Neuronal stem cell (in vitro differentiated cells): Measurements from ENCODE around the gene OR11A1.

Experiments used
- DNase-seq: peaks from one replicate; pipeline ENCODE4 v3.0.0-alpha.2; 2013; ENCODE audit warnings: low spot score
- H2AFZ ChIP-seq: one replicate; pipeline ENCODE4 v1.6.1; 2013; ENCODE audit warnings: mild to moderate bottlenecking, low read length, inconsistent platforms
- H2AK5ac ChIP-seq: 2 replicates; pipeline ENCODE4 v1.6.1; 2013; ENCODE audit warnings: low read depth, mild to moderate bottlenecking, inconsistent platforms, low read length, moderate library complexity, mixed read lengths
- H2BK120ac ChIP-seq: 2 replicates; pipeline ENCODE4 v1.6.1; 2013; ENCODE audit warnings: low read depth, mild to moderate bottlenecking, inconsistent platforms, low read length, moderate library complexity, mixed read lengths
- H2BK12ac ChIP-seq: one replicate; pipeline ENCODE4 v1.6.1; 2013; ENCODE audit warnings: low read length, inconsistent platforms
- H2BK15ac ChIP-seq: 2 replicates; pipeline ENCODE4 v1.6.1; 2013; ENCODE audit warnings: mild to moderate bottlenecking, low read length, inconsistent platforms, mixed read lengths
- H2BK5ac ChIP-seq: one replicate; pipeline ENCODE4 v1.6.1; 2013; ENCODE audit warnings: inconsistent platforms, mild to moderate bottlenecking, low read length, moderate library complexity
- H3K14ac ChIP-seq: one replicate; pipeline ENCODE4 v1.6.1; 2013; ENCODE audit warnings: low read length, inconsistent platforms
- H3K18ac ChIP-seq: 2 replicates; pipeline ENCODE4 v1.6.1; 2013; ENCODE audit warnings: low read length, inconsistent platforms
- H3K23ac ChIP-seq: 2 replicates; pipeline ENCODE4 v1.6.1; 2013; ENCODE audit warnings: low read depth, mild to moderate bottlenecking, mixed read lengths, low read length, inconsistent platforms; ENCODE audit not compliant: poor library complexity
- H3K27ac ChIP-seq: replicated peaks from 3 replicates; pipeline ENCODE4 v1.5.1; 2013; ENCODE audit warnings: low read length, inconsistent platforms
- H3K27me3 ChIP-seq, 3 experiments: 2 replicates each; pipeline ENCODE4 v1.6.1; 2013; ENCODE audit warnings: low read length in 3 of 3, mild to moderate bottlenecking in 2 of 3, inconsistent platforms in 1 of 3, low read depth in 1 of 3, mixed read lengths in 1 of 3, moderate library complexity in 1 of 3; ENCODE audit not compliant: control insufficient read depth in 3 of 3, insufficient read depth in 3 of 3
- H3K36me3 ChIP-seq, 2 donors: replicated peaks in 1 of 2; 2 replicates each; pipeline ENCODE4 v1.6.1; 2013; ENCODE audit warnings: low read length in 2 of 2; ENCODE audit not compliant: control insufficient read depth in 2 of 2, insufficient read depth in 2 of 2
- H3K4ac ChIP-seq: 2 replicates; pipeline ENCODE4 v1.6.1; 2013; ENCODE audit warnings: inconsistent platforms, mild to moderate bottlenecking, low read length, moderate library complexity
- H3K4me1 ChIP-seq, 2 donors: 1 replicate in 1 of 2; 2 replicates in 1 of 2; pipeline ENCODE4 v1.6.1; 2013; ENCODE audit warnings: low read length in 2 of 2, low read depth in 1 of 2; ENCODE audit not compliant: control insufficient read depth in 2 of 2, insufficient read depth in 1 of 2
- H3K4me2 ChIP-seq: one replicate; pipeline ENCODE4 v1.6.1; 2013; ENCODE audit warnings: mild to moderate bottlenecking, low read length, inconsistent platforms; ENCODE audit not compliant: insufficient read depth, poor library complexity, severe bottlenecking
- H3K4me3 ChIP-seq, 2 donors: 2 replicates each; pipeline ENCODE4 v1.5.1; 2013; ENCODE audit warnings: low read length in 2 of 2, mild to moderate bottlenecking in 2 of 2, inconsistent platforms in 1 of 2, moderate library complexity in 1 of 2
- H3K79me1 ChIP-seq: one replicate; pipeline ENCODE4 v1.6.1; 2013; ENCODE audit warnings: low read depth, mild to moderate bottlenecking, inconsistent platforms, low read length, moderate library complexity
- H3K9ac ChIP-seq: one replicate; pipeline ENCODE4 v1.6.1; 2013; ENCODE audit warnings: mild to moderate bottlenecking, low read depth, low read length, inconsistent platforms; ENCODE audit not compliant: poor library complexity
- H3K9me3 ChIP-seq, 2 donors: replicated peaks in 1 of 2; 2 replicates each; pipeline versions ENCODE3 to v1.6.1; 2013; ENCODE audit warnings: low read length in 2 of 2, mild to moderate bottlenecking in 2 of 2, inconsistent platforms in 1 of 2, low read depth in 1 of 2, mixed read lengths in 1 of 2, moderate library complexity in 1 of 2; ENCODE audit not compliant: control insufficient read depth in 2 of 2, insufficient read depth in 1 of 2
- H4K8ac ChIP-seq: one replicate; pipeline ENCODE4 v1.6.1; 2013; ENCODE audit warnings: low read depth, mild to moderate bottlenecking, inconsistent platforms, low read length, moderate library complexity
- H4K91ac ChIP-seq: one replicate; pipeline ENCODE4 v1.6.1; 2013; ENCODE audit warnings: low read length, low read depth, mild to moderate bottlenecking, inconsistent platforms; ENCODE audit not compliant: poor library complexity

OR11A1 gene

DNA sequence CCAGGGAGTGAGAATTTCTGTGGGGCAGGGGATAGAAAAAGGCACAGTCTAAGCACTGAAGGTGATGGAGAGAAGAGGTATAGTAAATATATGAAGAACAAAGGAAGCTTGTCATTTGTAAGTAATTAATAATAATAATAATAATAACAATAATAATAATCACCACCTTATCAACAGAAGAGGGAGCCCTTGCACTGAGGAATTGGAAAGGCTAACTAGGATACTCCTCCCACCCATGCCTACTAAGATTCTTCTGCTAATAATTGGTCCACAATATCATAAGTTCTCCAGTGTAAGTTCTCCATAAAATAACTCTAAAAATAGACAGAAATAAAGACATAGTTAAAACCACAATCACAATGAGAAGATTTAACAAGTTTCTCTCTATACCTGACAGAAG is 80.9 kb downstream of the OR11A1 start:
- no peaks in the 10 kb centered on the region for H3K9me3 ChIP-seq
- H3K18ac ChIP-seq, result no peak overlapping the region
- no peak overlapping the region for H3K4me3 ChIP-seq
- H3K27ac ChIP-seq, result no peak overlapping the region
- no peaks in the 10 kb centered on the region for H3K27me3 ChIP-seq
- no peak overlapping the region for H4K8ac ChIP-seq
- H2BK12ac ChIP-seq, result no peak overlapping the region
- H2AK5ac ChIP-seq, result no peak overlapping the region
- no peak overlapping the region for H4K91ac ChIP-seq
- DNase-seq, result no peak
- H3K4me2 ChIP-seq, result no peak overlapping the region
- no peak overlapping the region for H3K14ac ChIP-seq
- no peak overlapping the region for H2BK15ac ChIP-seq
- no peak overlapping the region for H2BK5ac ChIP-seq
- no peaks in the 10 kb centered on the region for H3K36me3 ChIP-seq
- H2AFZ ChIP-seq, result no peak overlapping the region
- no peak overlapping the region for H3K4ac ChIP-seq
- H3K9ac ChIP-seq, result no peak overlapping the region
- no peak overlapping the region for H3K23ac ChIP-seq
- no peak overlapping the region for H2BK120ac ChIP-seq
- no peaks in the 10 kb centered on the region for H3K4me1 ChIP-seq
- no peaks in the 10 kb centered on the region for H3K79me1 ChIP-seq
